GM19193 (cell line): Measurements from ENCODE around the gene ATP1A4.

ENCODE experiments used
- POLR2A ChIP-seq: IDR thresholded peaks from 4 replicates; pipeline ENCODE4 v1.6.1; 2011; ENCODE audit not compliant: insufficient read depth, insufficient read length; ENCODE audit errors: extremely low read depth

Gene ATP1A4

GRCh38 chr1:160117709-160118183 lies 33.7 kb upstream of the ATP1A4 start:
- no peak for TF ChIP-seq POLR2A

GRCh38 chr1:160118928-160119327 lies 32.5 kb upstream of the ATP1A4 start:
- no peak for TF ChIP-seq POLR2A

- no peak for TF ChIP-seq POLR2A
Measured at GRCh38 chr1:160120797-160121196, 30.6 kb upstream of the ATP1A4 start.

- TF ChIP-seq POLR2A, result no peak
Measured at GRCh38 chr1:160121388-160121787, 30.0 kb upstream of the ATP1A4 start.

GRCh38 chr1:160122978-160123495 lies 28.4 kb upstream of the ATP1A4 start:
- no peak for TF ChIP-seq POLR2A

GRCh38 chr1:160123726-160124125 lies 27.7 kb upstream of the ATP1A4 start:
- TF ChIP-seq POLR2A, result no peak

- TF ChIP-seq POLR2A, result no peak
Measured at GRCh38 chr1:160124705-160125478, 26.5 kb upstream of the ATP1A4 start.

GRCh38 chr1:160125746-160126145 lies 25.7 kb upstream of the ATP1A4 start:
- no peak for TF ChIP-seq POLR2A

- no peak for TF ChIP-seq POLR2A
Measured at GRCh38 chr1:160127381-160127780, 24.0 kb upstream of the ATP1A4 start.

- TF ChIP-seq POLR2A, result no peak
Measured at GRCh38 chr1:160127865-160128523, 23.4 kb upstream of the ATP1A4 start.

- TF ChIP-seq POLR2A, result no peak
Measured at GRCh38 chr1:160128636-160129035, 22.8 kb upstream of the ATP1A4 start.

GRCh38 chr1:160129046-160129445 lies 22.4 kb upstream of the ATP1A4 start:
- TF ChIP-seq POLR2A, result no peak

GRCh38 chr1:160129558-160129957 lies 21.8 kb upstream of the ATP1A4 start:
- TF ChIP-seq POLR2A, result no peak

- no peak for TF ChIP-seq POLR2A
Measured at GRCh38 chr1:160129966-160130365, 21.4 kb upstream of the ATP1A4 start.

- no peak for TF ChIP-seq POLR2A
Measured at GRCh38 chr1:160130486-160130885, 20.9 kb upstream of the ATP1A4 start.

- no peak for TF ChIP-seq POLR2A
Measured at GRCh38 chr1:160130939-160131338, 20.5 kb upstream of the ATP1A4 start.

GRCh38 chr1:160131803-160132565 lies 19.4 kb upstream of the ATP1A4 start:
- no peak for TF ChIP-seq POLR2A
